BE2C (cell line): ENCODE measurements around the gene FMN2.

ENCODE experiments used
- DNase-seq: peaks from one replicate; pipeline ENCODE4 v3.0.0-alpha.2; 2020
- H3K27me3 ChIP-seq: fragments of 250-450 bp; sonication (Bioruptor Pico); 2 replicates; pipeline ENCODE4 v1.5.1; 2020; ENCODE audit warnings: mild to moderate bottlenecking
- H3K36me3 ChIP-seq: fragments of 250-450 bp; sonication (Bioruptor Pico); 2 replicates; pipeline ENCODE4 v1.5.1; 2020; ENCODE audit warnings: mild to moderate bottlenecking
- H3K4me1 ChIP-seq: fragments of 250-450 bp; sonication (Bioruptor Pico); 2 replicates; pipeline ENCODE4 v1.5.1; 2020
- H3K4me3 ChIP-seq: 2 replicates; pipeline ENCODE4 v1.5.1; 2011; ENCODE audit warnings: low read depth, low read length
- H3K9me3 ChIP-seq: fragments of 250-450 bp; sonication (Bioruptor Pico); 2 replicates; pipeline ENCODE4 v1.5.1; 2020
- CTCF ChIP-seq: IDR thresholded peaks from 2 replicates; pipeline ENCODE4 v1.5.1; 2012; ENCODE audit warnings: mild to moderate bottlenecking, low read depth, low read length

The FMN2 gene

GRCh38 chr1:240226102-240226501, 134.4 kb downstream of the FMN2 start:
- H3K27me3 ChIP-seq: no peaks in the 10 kb centered on the region
- no peak overlapping the region for H3K4me3 ChIP-seq
- no peaks in the 10 kb centered on the region for H3K4me1 ChIP-seq
- no peaks in the 10 kb centered on the region for H3K36me3 ChIP-seq
- DNase-seq: no peak
- no peak for TF ChIP-seq CTCF
- H3K9me3 ChIP-seq: no peaks in the 10 kb centered on the region

- H3K27me3 ChIP-seq: no peaks in the 10 kb centered on the region
- no peaks in the 10 kb centered on the region for H3K9me3 ChIP-seq
- no peak overlapping the region for H3K4me3 ChIP-seq
- H3K36me3 ChIP-seq: no peaks in the 10 kb centered on the region
- no peaks in the 10 kb centered on the region for H3K4me1 ChIP-seq
- no peak for TF ChIP-seq CTCF
- no peak for DNase-seq
Measured at GRCh38 chr1:240230816-240231215, 139.1 kb downstream of the FMN2 start.

GRCh38 chr1:240232530-240232929, 140.8 kb downstream of the FMN2 start:
- no peak for DNase-seq
- no peaks in the 10 kb centered on the region for H3K36me3 ChIP-seq
- no peaks in the 10 kb centered on the region for H3K9me3 ChIP-seq
- TF ChIP-seq CTCF: no peak
- no peaks in the 10 kb centered on the region for H3K4me1 ChIP-seq
- H3K4me3 ChIP-seq: no peak overlapping the region
- H3K27me3 ChIP-seq: no peaks in the 10 kb centered on the region

- Histone ChIP-seq H3K4me1 (0 out of 2 replicates have a peak, but pooled peaks cover 4% of the 10 kb centered on the region), H3K27me3 (no peaks in the 10 kb centered on the region), H3K9me3 (no peaks in the 10 kb centered on the region), H3K36me3 (no peaks in the 10 kb centered on the region), H3K4me3 (no peak overlapping the region)
- TF ChIP-seq CTCF: no peak
- no peak for DNase-seq
Measured at GRCh38 chr1:240234485-240235210, 143.0 kb downstream of the FMN2 start.

GRCh38 chr1:240235521-240236288, 144.0 kb downstream of the FMN2 start:
- no peak overlapping the region for H3K4me3 ChIP-seq
- H3K27me3 ChIP-seq: no peaks in the 10 kb centered on the region
- no peaks in the 10 kb centered on the region for H3K9me3 ChIP-seq
- no peak for DNase-seq
- no peaks in the 10 kb centered on the region for H3K36me3 ChIP-seq
- TF ChIP-seq CTCF: no peak
- 0 out of 2 replicates have a peak, but pooled peaks cover 4% of the 10 kb centered on the region for H3K4me1 ChIP-seq

GRCh38 chr1:240237305-240237721, 145.6 kb downstream of the FMN2 start:
- no peaks in the 10 kb centered on the region for H3K9me3 ChIP-seq
- DNase-seq: peak; percentile 12
- H3K36me3 ChIP-seq: no peaks in the 10 kb centered on the region
- H3K4me1 ChIP-seq: 0 out of 2 replicates have a peak, but pooled peaks cover 4% of the 10 kb centered on the region
- H3K4me3 ChIP-seq: no peak overlapping the region
- no peaks in the 10 kb centered on the region for H3K27me3 ChIP-seq
- no peak for TF ChIP-seq CTCF
